B cell (primary cell): ENCODE measurements around the gene ADPRM. TPM values are rescaled to one million over a fixed set of nuclear protein-coding genes. Genes with fewer than 3 reads are reported as not detected.

Experiments used
- ATAC-seq: fragments of 200-7000 bp; cut with Tn5 transposase; one replicate; pipeline ENCODE4 v1.10.0; 2021; ENCODE audit warnings: low read depth, mild to moderate bottlenecking, moderate number of reproducible peaks, moderate library complexity
- CTCF ChIA-PET: fragments of 350-600 bp; sonication (Branson Sonifier 250); formaldehyde crosslinking; loops from one replicate; lab custom pipeline; 2021; ENCODE audit warnings: antibody characterized with exemption, inconsistent platforms; lab: Charles Lee
- POLR2A ChIA-PET: fragments of 350-600 bp; sonication (Branson Sonifier 250); formaldehyde crosslinking; loops from one replicate; lab custom pipeline; 2021; ENCODE audit warnings: antibody characterized with exemption; lab: Charles Lee
- DNase-seq: peaks from one replicate; pipeline ENCODE4 v3.0.0; 2013
- H2AFZ ChIP-seq: 2 replicates; pipeline ENCODE4 v1.6.1; 2012; ENCODE audit warnings: mild to moderate bottlenecking, low read depth, low read length; ENCODE audit not compliant: insufficient read depth, poor library complexity, severe bottlenecking
- H3K27ac ChIP-seq, 2 donors: 1 replicate in 1 of 2; 2 replicates in 1 of 2; pipeline ENCODE4 v1.5.1; 2012 to 2013; ENCODE audit warnings: low read length in 2 of 2, mild to moderate bottlenecking in 2 of 2, moderate library complexity in 1 of 2
- H3K27me3 ChIP-seq, 4 experiments: fragments of 200-600 bp in 1 of 4; sonication (generic) in 1 of 4; replicated peaks in 1 of 4; 1 replicate in 2 of 4; 2 replicates in 2 of 4; pipeline versions ENCODE4 v1.6.1 to v1.7.0; 2013 to 2016; ENCODE audit warnings: low read length in 3 of 4, mild to moderate bottlenecking in 2 of 4, mixed read lengths in 1 of 4, moderate library complexity in 1 of 4; ENCODE audit not compliant: insufficient read depth in 4 of 4, control insufficient read depth in 3 of 4; ENCODE audit errors: control extremely low read depth in 1 of 4
- H3K36me3 ChIP-seq, 2 experiments: replicated peaks in 1 of 2; 1 replicate in 1 of 2; 2 replicates in 1 of 2; pipeline versions ENCODE4 v1.6.1 to v1.7.1; 2013; ENCODE audit warnings: low read length in 1 of 2; ENCODE audit not compliant: insufficient read depth in 2 of 2, control insufficient read depth in 1 of 2; ENCODE audit errors: control extremely low read depth in 1 of 2, extremely low read depth in 1 of 2
- H3K4me1 ChIP-seq, 2 donors: fragments of 200-600 bp in 1 of 2; sonication (generic) in 1 of 2; 1 replicate in 1 of 2; 2 replicates in 1 of 2; pipeline versions ENCODE4 v1.5.1 to v1.6.1; 2013 to 2017; ENCODE audit warnings: low read length in 2 of 2; ENCODE audit not compliant: control insufficient read depth in 2 of 2, insufficient read depth in 2 of 2
- H3K4me2 ChIP-seq: replicated peaks from 2 replicates; pipeline ENCODE3; 2012; ENCODE audit warnings: mild to moderate bottlenecking, low read depth, low read length; ENCODE audit not compliant: poor library complexity, severe bottlenecking
- H3K4me3 ChIP-seq, 5 experiments: fragments of 200-600 bp in 1 of 5; sonication (generic) in 1 of 5; 1 replicate in 3 of 5; 2 replicates in 2 of 5; pipeline versions ENCODE4 v1.5.1 to v1.7.0; 2011 to 2016; ENCODE audit warnings: low read length in 4 of 5, mild to moderate bottlenecking in 4 of 5, low read depth in 2 of 5, control low read depth in 1 of 5, moderate library complexity in 1 of 5; ENCODE audit not compliant: insufficient read depth in 1 of 5; ENCODE audit errors: control extremely low read depth in 1 of 5, extremely low read depth in 1 of 5
- H3K79me2 ChIP-seq: fragments of 200-600 bp; sonication (generic); one replicate; pipeline ENCODE4 v1.6.0; 2016; ENCODE audit warnings: low read length; ENCODE audit not compliant: control insufficient read depth, insufficient read depth
- H3K9ac ChIP-seq: fragments of 200-600 bp; sonication (generic); 2 replicates; pipeline ENCODE4 v1.6.1; 2017; ENCODE audit warnings: mild to moderate bottlenecking, low read length, moderate library complexity
- H3K9me3 ChIP-seq, 3 donors: one replicate each; pipeline versions ENCODE4 v1.6.1 to v1.7.1; 2013; ENCODE audit warnings: low read length in 2 of 3; ENCODE audit not compliant: control insufficient read depth in 2 of 3, insufficient read depth in 1 of 3; ENCODE audit errors: control extremely low read depth in 1 of 3
- H4K20me1 ChIP-seq: 2 replicates; pipeline ENCODE4 v1.6.0; 2012; ENCODE audit warnings: mild to moderate bottlenecking, low read length; ENCODE audit not compliant: insufficient read depth, control insufficient read depth, poor library complexity, severe bottlenecking
- H3K27ac Mint-ChIP-seq: one replicate; pipeline ENCODE4 v1.8.0; 2021; ENCODE audit warnings: mixed read lengths
- H3K27me3 Mint-ChIP-seq: one replicate; pipeline ENCODE4 v1.8.0; 2021; ENCODE audit warnings: mixed read lengths
- H3K4me1 Mint-ChIP-seq: one replicate; pipeline ENCODE4 v1.8.0; 2021; ENCODE audit warnings: mixed read lengths
- H3K4me3 Mint-ChIP-seq: one replicate; pipeline ENCODE4 v1.8.0; 2021; ENCODE audit warnings: mixed read lengths
- H3K9me3 Mint-ChIP-seq: one replicate; pipeline ENCODE4 v1.8.0; 2022; ENCODE audit warnings: mixed read lengths; ENCODE audit not compliant: insufficient read depth
- EZH2 ChIP-seq: IDR thresholded peaks from 2 replicates; pipeline ENCODE4 v1.6.1; 2012; ENCODE audit warnings: borderline replicate concordance, low read depth, mild to moderate bottlenecking, moderate library complexity, low read length; ENCODE audit not compliant: insufficient read depth, poor library complexity, severe bottlenecking
- WGBS: methylation state at CpG from one replicate; pipeline ENCODE4 v1.1.5; 2013; ENCODE audit warnings: missing lambda C conversion rate; ENCODE audit not compliant: insufficient coverage; 5-methylcytosine and 5-hydroxymethylcytosine counted together
- intact Hi-C: fragments of 100-400 bp; cut with micrococcal nuclease; formaldehyde crosslinking; loops from one replicate; pipeline ENCODE4 v1.10.0; 2022
- polyA plus RNA-seq: library from polyadenylated mRNA; depleted of rRNA; stranded (reverse); fragments of >200 nt; gene quantifications from 2 replicates; pipeline ENCODE4 v1.2.3, GENCODE V29; 2012
- total RNA-seq, 2 donors: library from RNA; stranded (reverse); fragments of 120-200 nt in 1 of 2; gene quantifications; 1 replicate in 1 of 2; 2 replicates in 1 of 2; pipeline versions ENCODE4 v1.2.3 to v1.2.4, GENCODE V29; 2013 to 2022
- TF ChIP-seq, protein P1 (sequence below): fragments of 200-600 bp; IDR thresholded peaks from one replicate; pipeline ENCODE4 v1.8.0; 2022; ENCODE audit warnings: antibody characterized with exemption, mild to moderate bottlenecking

ADPRM gene
- total and polyA plus RNA-seq, 2 donors (not counting 1 experiment from before 2014, with no cell fraction given) = 24.3 to 29.1 TPM

DNA sequence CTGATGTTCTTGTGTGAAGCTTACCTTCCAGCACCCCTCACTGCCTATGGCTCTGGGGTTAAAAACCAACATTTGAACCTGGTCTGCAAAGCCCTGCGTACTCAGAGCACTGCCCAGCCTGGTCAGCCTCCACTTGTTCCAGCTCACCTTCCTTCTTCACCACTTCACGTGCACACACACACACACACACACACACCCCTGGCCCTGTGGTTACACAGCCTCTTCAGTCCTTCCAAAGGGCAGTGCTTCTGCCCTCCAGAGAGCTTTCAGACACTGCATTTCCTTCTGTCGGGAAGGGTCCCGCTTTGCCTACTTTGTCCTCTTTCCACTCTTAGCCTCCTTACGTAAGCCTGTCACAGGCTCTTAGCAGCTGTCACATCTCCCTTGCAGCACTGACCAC is 42.0 kb downstream of the ADPRM start:
- Histone ChIP-seq H3K4me3 (no peak overlapping the region), H3K4me2 (no peak overlapping the region), H4K20me1 (no peaks in the 10 kb centered on the region), H3K79me2 (no peaks in the 10 kb centered on the region), H3K36me3 (no peaks in the 10 kb centered on the region), H3K9me3 (no peaks in the 10 kb centered on the region), H3K27me3 (peaks cover 0 to 2% (median 0%) of the 10 kb centered on the region in 4 experiments), H3K27ac (no peak overlapping the region), H2AFZ (no peak overlapping the region), H3K4me1 (peaks cover 0 to 3% of the 10 kb centered on the region in 2 donors), H3K9ac (no peak overlapping the region)
- WGBS = 94% methylated on average over 5 of the region's 5 CpGs
- CTCF ChIA-PET = no interaction called here
- no peak for ATAC-seq
- Mint-ChIP-seq H3K9me3 (no peaks in the 10 kb centered on the region), H3K4me3 (no peak overlapping the region), H3K27ac (no peak overlapping the region), H3K4me1 (peaks cover 3% of the 10 kb centered on the region), H3K27me3 (peaks cover 14% of the 10 kb centered on the region)
- TF ChIP-seq, protein P1, sequence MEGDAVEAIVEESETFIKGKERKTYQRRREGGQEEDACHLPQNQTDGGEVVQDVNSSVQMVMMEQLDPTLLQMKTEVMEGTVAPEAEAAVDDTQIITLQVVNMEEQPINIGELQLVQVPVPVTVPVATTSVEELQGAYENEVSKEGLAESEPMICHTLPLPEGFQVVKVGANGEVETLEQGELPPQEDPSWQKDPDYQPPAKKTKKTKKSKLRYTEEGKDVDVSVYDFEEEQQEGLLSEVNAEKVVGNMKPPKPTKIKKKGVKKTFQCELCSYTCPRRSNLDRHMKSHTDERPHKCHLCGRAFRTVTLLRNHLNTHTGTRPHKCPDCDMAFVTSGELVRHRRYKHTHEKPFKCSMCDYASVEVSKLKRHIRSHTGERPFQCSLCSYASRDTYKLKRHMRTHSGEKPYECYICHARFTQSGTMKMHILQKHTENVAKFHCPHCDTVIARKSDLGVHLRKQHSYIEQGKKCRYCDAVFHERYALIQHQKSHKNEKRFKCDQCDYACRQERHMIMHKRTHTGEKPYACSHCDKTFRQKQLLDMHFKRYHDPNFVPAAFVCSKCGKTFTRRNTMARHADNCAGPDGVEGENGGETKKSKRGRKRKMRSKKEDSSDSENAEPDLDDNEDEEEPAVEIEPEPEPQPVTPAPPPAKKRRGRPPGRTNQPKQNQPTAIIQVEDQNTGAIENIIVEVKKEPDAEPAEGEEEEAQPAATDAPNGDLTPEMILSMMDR = no peak
- TF ChIP-seq EZH2 = no peak
- POLR2A ChIA-PET = no interaction called here
- DNase-seq = no peak
- intact Hi-C loops = no loop called here

DNA sequence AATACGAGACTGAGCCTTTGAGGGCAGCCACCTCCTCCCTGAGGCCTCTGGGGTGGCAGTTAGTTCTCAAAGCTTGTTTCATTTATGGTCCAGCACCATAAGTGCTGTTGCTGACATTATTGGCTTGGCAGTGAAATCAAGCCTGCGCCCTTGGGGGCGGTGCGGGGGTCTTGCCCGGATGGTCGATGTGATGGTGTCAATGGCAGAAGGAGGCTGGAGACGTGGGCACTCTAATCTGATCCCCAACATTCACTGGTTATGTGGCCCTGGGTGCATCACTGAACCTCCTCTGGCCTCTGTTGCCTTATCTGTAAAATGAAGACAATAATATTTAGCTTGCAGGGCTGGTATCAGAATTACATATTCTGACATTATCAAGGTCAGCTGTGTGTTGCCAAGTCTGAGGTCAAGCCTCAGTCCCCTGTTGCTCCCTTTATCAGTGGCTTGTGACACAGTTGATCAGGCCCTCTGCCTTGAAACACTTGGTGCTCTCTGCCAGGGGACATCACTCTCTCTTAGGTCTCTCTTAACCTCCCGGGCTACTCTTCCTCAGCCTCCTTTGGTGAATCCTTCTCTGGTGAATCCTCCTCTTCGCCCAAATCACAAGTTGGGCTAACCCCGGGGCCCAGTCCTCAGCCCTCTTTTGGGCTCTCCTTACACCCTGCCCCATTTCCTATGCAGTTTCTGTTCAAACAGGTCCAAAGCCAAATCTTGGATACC is 44.2 kb downstream of the ADPRM start:
- DNase-seq (no peak), ATAC-seq (no peak)
- TF ChIP-seq, protein P1 = no peak
- no peak for TF ChIP-seq EZH2
- Histone ChIP-seq H3K4me1 (peaks cover 0 to 3% of the 10 kb centered on the region in 2 donors), H4K20me1 (no peaks in the 10 kb centered on the region), H3K36me3 (no peaks in the 10 kb centered on the region), H2AFZ (no peak overlapping the region), H3K9me3 (no peaks in the 10 kb centered on the region), H3K4me2 (no peak overlapping the region), H3K27me3 (peaks cover 0 to 2% (median 0%) of the 10 kb centered on the region in 4 experiments), H3K4me3 (no peak overlapping the region), H3K27ac (no peak overlapping the region), H3K79me2 (no peaks in the 10 kb centered on the region), H3K9ac (no peak overlapping the region)
- ChIA-PET POLR2A (no interaction called here), CTCF (no interaction called here)
- Mint-ChIP-seq H3K4me1 (peaks cover 3% of the 10 kb centered on the region), H3K9me3 (no peaks in the 10 kb centered on the region), H3K4me3 (no peak overlapping the region), H3K27me3 (peaks cover 18% of the 10 kb centered on the region), H3K27ac (no peak overlapping the region)
- intact Hi-C loops = no loop called here
- 95% methylated on average over 8 of the region's 10 CpGs for WGBS
